Neural crest cell (in vitro differentiated cells): ENCODE results near the gene SORCS2. TPM values are rescaled to one million over a fixed set of nuclear protein-coding genes. Genes with fewer than 3 reads are reported as not detected.

Source experiments
- DNase-seq: peaks from one replicate; pipeline ENCODE4 v3.0.0; 2021; ENCODE audit warnings: low read depth, mixed read lengths, low spot score
- H3K27ac Mint-ChIP-seq: one replicate; pipeline ENCODE4 v1.8.0; 2021; ENCODE audit warnings: mild to moderate bottlenecking, mixed read lengths; ENCODE audit not compliant: unreplicated experiment
- H3K27me3 Mint-ChIP-seq: 2 replicates; pipeline ENCODE4 v1.8.0; 2021; ENCODE audit warnings: low read depth, mild to moderate bottlenecking, mixed read lengths
- H3K36me3 Mint-ChIP-seq: 2 replicates; pipeline ENCODE4 v1.8.0; 2021; ENCODE audit warnings: low read depth, mild to moderate bottlenecking, mixed read lengths
- H3K4me1 Mint-ChIP-seq: 2 replicates; pipeline ENCODE4 v1.8.0; 2021; ENCODE audit warnings: mixed read lengths
- H3K4me3 Mint-ChIP-seq: one replicate; pipeline ENCODE4 v1.8.0; 2021; ENCODE audit warnings: mild to moderate bottlenecking, mixed read lengths
- H3K9me3 Mint-ChIP-seq: 2 replicates; pipeline ENCODE4 v1.8.0; 2021; ENCODE audit warnings: mixed read lengths
- CTCF ChIP-seq: fragments of 200-600 bp; sonication (generic); conservative IDR thresholded peaks from 2 replicates; pipeline ENCODE4 v1.5.0; 2021; ENCODE audit warnings: antibody characterized with exemption, mild to moderate bottlenecking
- total RNA-seq: library from RNA; stranded (reverse); gene quantifications from 2 replicates; pipeline ENCODE4 v1.2.1, GENCODE V29; 2021

The SORCS2 gene
- total RNA-seq, 1 donor from 2014 or later = 1.1 TPM

GRCh38 chr4:7537853-7538400 lies 345.6 kb downstream of the SORCS2 start:
- Mint-ChIP-seq H3K27ac (no peak overlapping the region), H3K9me3 (no peaks in the 10 kb centered on the region), H3K36me3 (no peaks in the 10 kb centered on the region), H3K27me3 (no peaks in the 10 kb centered on the region), H3K4me1 (no peaks in the 10 kb centered on the region), H3K4me3 (no peak overlapping the region)
- no peak for DNase-seq
- no peak for TF ChIP-seq CTCF

GRCh38 chr4:7538518-7538917 lies 346.2 kb downstream of the SORCS2 start:
- no peaks in the 10 kb centered on the region for H3K27me3 Mint-ChIP-seq
- H3K9me3 Mint-ChIP-seq = no peaks in the 10 kb centered on the region
- H3K4me3 Mint-ChIP-seq = no peak overlapping the region
- no peak for TF ChIP-seq CTCF
- H3K27ac Mint-ChIP-seq = peak overlapping the region; percentile 75
- no peaks in the 10 kb centered on the region for H3K36me3 Mint-ChIP-seq
- no peak for DNase-seq
- H3K4me1 Mint-ChIP-seq = no peaks in the 10 kb centered on the region

- no peak for TF ChIP-seq CTCF
- Mint-ChIP-seq H3K27ac (no peak overlapping the region), H3K9me3 (peaks cover 3% of the 10 kb centered on the region), H3K4me1 (no peaks in the 10 kb centered on the region), H3K27me3 (no peaks in the 10 kb centered on the region), H3K36me3 (no peaks in the 10 kb centered on the region), H3K4me3 (no peak overlapping the region)
- DNase-seq = no peak
These were observed 346.8 kb downstream of the SORCS2 start for GRCh38 chr4:7539186-7539585.

GRCh38 chr4:7539659-7540058 lies 347.3 kb downstream of the SORCS2 start:
- H3K4me3 Mint-ChIP-seq = no peak overlapping the region
- no peak overlapping the region for H3K27ac Mint-ChIP-seq
- H3K36me3 Mint-ChIP-seq = no peaks in the 10 kb centered on the region
- no peaks in the 10 kb centered on the region for H3K27me3 Mint-ChIP-seq
- H3K4me1 Mint-ChIP-seq = no peaks in the 10 kb centered on the region
- H3K9me3 Mint-ChIP-seq = peaks cover 4% of the 10 kb centered on the region
- no peak for TF ChIP-seq CTCF
- DNase-seq = peak; percentile 7

GRCh38 chr4:7540206-7540605 lies 347.9 kb downstream of the SORCS2 start:
- H3K36me3 Mint-ChIP-seq = no peaks in the 10 kb centered on the region
- no peak overlapping the region for H3K4me3 Mint-ChIP-seq
- DNase-seq = no peak
- peaks cover 4% of the 10 kb centered on the region for H3K9me3 Mint-ChIP-seq
- H3K27me3 Mint-ChIP-seq = no peaks in the 10 kb centered on the region
- H3K27ac Mint-ChIP-seq = no peak overlapping the region
- no peaks in the 10 kb centered on the region for H3K4me1 Mint-ChIP-seq
- no peak for TF ChIP-seq CTCF
